Mucosa of stomach (tissue), 1 donor: ENCODE results near the gene KCNH2.

ENCODE experiments used
- H3K27me3 ChIP-seq: one replicate; pipeline ENCODE4 v1.7.0; 2013; ENCODE audit warnings: mild to moderate bottlenecking, low read length; ENCODE audit not compliant: control insufficient read depth, insufficient read depth
- H3K36me3 ChIP-seq: one replicate; pipeline ENCODE4 v1.7.0; 2013; ENCODE audit warnings: low read length; ENCODE audit not compliant: control insufficient read depth, insufficient read depth
- H3K4me1 ChIP-seq: one replicate; pipeline ENCODE4 v1.7.0; 2013; ENCODE audit warnings: mild to moderate bottlenecking, low read length; ENCODE audit not compliant: control insufficient read depth, insufficient read depth
- H3K4me3 ChIP-seq: one replicate; pipeline ENCODE4 v1.7.0; 2013; ENCODE audit warnings: low read length
- H3K9ac ChIP-seq: one replicate; pipeline ENCODE4 v1.7.0; 2013; ENCODE audit warnings: mild to moderate bottlenecking, low read length, moderate library complexity
- H3K9me3 ChIP-seq: one replicate; pipeline ENCODE4 v1.7.0; 2013; ENCODE audit warnings: mild to moderate bottlenecking, low read length, moderate library complexity; ENCODE audit not compliant: control insufficient read depth
- donor health status: Pancreatic carcinoma.

The KCNH2 gene

GRCh38 chr7:150931199-150931869 is 46.8 kb downstream of the KCNH2 start:
- Histone ChIP-seq H3K36me3 (no peaks in the 10 kb centered on the region), H3K9ac (no peak overlapping the region), H3K4me3 (no peak overlapping the region), H3K4me1 (no peaks in the 10 kb centered on the region), H3K9me3 (no peaks in the 10 kb centered on the region), H3K27me3 (no peaks in the 10 kb centered on the region)

- Histone ChIP-seq H3K4me1 (no peaks in the 10 kb centered on the region), H3K27me3 (no peaks in the 10 kb centered on the region), H3K9ac (no peak overlapping the region), H3K4me3 (no peak overlapping the region), H3K36me3 (no peaks in the 10 kb centered on the region), H3K9me3 (no peaks in the 10 kb centered on the region)
These were observed 49.6 kb downstream of the KCNH2 start for GRCh38 chr7:150928541-150928940.

- no peaks in the 10 kb centered on the region for H3K36me3 ChIP-seq
- no peak overlapping the region for H3K4me3 ChIP-seq
- H3K9ac ChIP-seq: no peak overlapping the region
- no peaks in the 10 kb centered on the region for H3K27me3 ChIP-seq
- H3K4me1 ChIP-seq: no peaks in the 10 kb centered on the region
- no peaks in the 10 kb centered on the region for H3K9me3 ChIP-seq
These were observed 50.2 kb downstream of the KCNH2 start for GRCh38 chr7:150927956-150928344.

- no peaks in the 10 kb centered on the region for H3K4me1 ChIP-seq
- H3K9me3 ChIP-seq: no peaks in the 10 kb centered on the region
- H3K9ac ChIP-seq: no peak overlapping the region
- no peaks in the 10 kb centered on the region for H3K27me3 ChIP-seq
- H3K36me3 ChIP-seq: no peaks in the 10 kb centered on the region
- no peak overlapping the region for H3K4me3 ChIP-seq
These were observed 50.8 kb downstream of the KCNH2 start for GRCh38 chr7:150927157-150927955.

- Histone ChIP-seq H3K36me3 (no peaks in the 10 kb centered on the region), H3K9ac (no peak overlapping the region), H3K4me1 (no peaks in the 10 kb centered on the region), H3K4me3 (no peak overlapping the region), H3K27me3 (no peaks in the 10 kb centered on the region), H3K9me3 (no peaks in the 10 kb centered on the region)
These were observed 52.1 kb downstream of the KCNH2 start for GRCh38 chr7:150926066-150926465.

- Histone ChIP-seq H3K36me3 (no peaks in the 10 kb centered on the region), H3K9me3 (no peaks in the 10 kb centered on the region), H3K4me3 (no peak overlapping the region), H3K27me3 (no peaks in the 10 kb centered on the region), H3K4me1 (no peaks in the 10 kb centered on the region), H3K9ac (no peak overlapping the region)
These were observed 53.7 kb downstream of the KCNH2 start for GRCh38 chr7:150924369-150924781.

- Histone ChIP-seq H3K9ac (no peak overlapping the region), H3K27me3 (peaks cover 5% of the 10 kb centered on the region), H3K4me3 (no peak overlapping the region), H3K9me3 (no peaks in the 10 kb centered on the region), H3K4me1 (no peaks in the 10 kb centered on the region), H3K36me3 (no peaks in the 10 kb centered on the region)
These were observed 54.3 kb downstream of the KCNH2 start for GRCh38 chr7:150923802-150924201.

- no peak overlapping the region for H3K9ac ChIP-seq
- H3K4me3 ChIP-seq: no peak overlapping the region
- H3K4me1 ChIP-seq: no peaks in the 10 kb centered on the region
- H3K27me3 ChIP-seq: peaks cover 7% of the 10 kb centered on the region
- H3K9me3 ChIP-seq: no peaks in the 10 kb centered on the region
- no peaks in the 10 kb centered on the region for H3K36me3 ChIP-seq
These were observed 54.9 kb downstream of the KCNH2 start for GRCh38 chr7:150923196-150923595.

- H3K36me3 ChIP-seq: no peaks in the 10 kb centered on the region
- H3K4me1 ChIP-seq: no peaks in the 10 kb centered on the region
These were observed 59.0 kb downstream of the KCNH2 start for GRCh38 chr7:150919160-150919559.

GRCh38 chr7:150918378-150918777 is 59.7 kb downstream of the KCNH2 start:
- no peaks in the 10 kb centered on the region for H3K36me3 ChIP-seq
- no peaks in the 10 kb centered on the region for H3K4me1 ChIP-seq
- H3K27me3 ChIP-seq: peaks cover 7% of the 10 kb centered on the region
- no peak overlapping the region for H3K9ac ChIP-seq
- no peak overlapping the region for H3K4me3 ChIP-seq
- H3K9me3 ChIP-seq: no peaks in the 10 kb centered on the region

More at GRCh38 chr7:150919160-150919559, 59.0 kb downstream of the KCNH2 start:
- Histone ChIP-seq H3K4me3 (no peak overlapping the region), H3K9me3 (no peaks in the 10 kb centered on the region), H3K27me3 (peaks cover 7% of the 10 kb centered on the region), H3K9ac (no peak overlapping the region)

GRCh38 chr7:150917969-150918368 is 60.2 kb downstream of the KCNH2 start:
- Histone ChIP-seq H3K27me3 (peaks cover 7% of the 10 kb centered on the region), H3K4me1 (no peaks in the 10 kb centered on the region), H3K9me3 (no peaks in the 10 kb centered on the region), H3K9ac (no peak overlapping the region), H3K36me3 (no peaks in the 10 kb centered on the region), H3K4me3 (no peak overlapping the region)

GRCh38 chr7:150916670-150917069 is 61.5 kb downstream of the KCNH2 start:
- H3K27me3 ChIP-seq: peaks cover 11% of the 10 kb centered on the region
- H3K9me3 ChIP-seq: no peaks in the 10 kb centered on the region
- H3K36me3 ChIP-seq: no peaks in the 10 kb centered on the region
- no peaks in the 10 kb centered on the region for H3K4me1 ChIP-seq
- no peak overlapping the region for H3K4me3 ChIP-seq
- no peak overlapping the region for H3K9ac ChIP-seq
